Suppressor macrophage treated with lipopolysaccharide for 4 hours (primary cell): ENCODE results near the gene CEP68.

ENCODE experiments used
- DNase-seq: peaks from one replicate; pipeline ENCODE4 v3.0.0-alpha.2; 2020

The CEP68 gene

DNA sequence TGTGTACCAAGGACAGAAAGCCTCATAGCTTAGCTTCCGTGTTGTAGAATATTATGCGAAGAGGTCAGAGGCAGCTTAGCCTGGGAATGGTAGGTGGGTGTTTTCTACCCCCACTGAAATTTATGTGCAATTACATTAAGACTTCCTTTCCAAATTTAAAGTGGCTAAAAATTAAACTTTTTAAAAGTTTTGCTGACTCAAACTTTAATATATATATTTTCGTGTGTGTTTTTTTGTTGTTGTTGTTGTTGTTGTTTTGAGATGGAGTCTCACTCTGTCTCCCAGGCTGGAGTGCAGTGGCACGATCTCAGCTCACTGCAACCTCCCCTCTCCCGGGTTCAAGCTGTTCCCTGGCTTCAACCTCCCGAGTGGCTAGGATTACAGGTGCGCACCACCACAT, 77.9 kb downstream of the CEP68 start:
- DNase-seq, result no peak

- peak; percentile 30 for DNase-seq
Measured at GRCh38 chr2:65136253-65136652, 80.0 kb downstream of the CEP68 start.
